DOHH2 (cell line): Measurements from ENCODE around the gene CENPC.
A peak's percentile ranks its signal among the peaks of the same experiment; 100 is the strongest.

Experiments used
- H3F3A ChIP-seq: fragments of 200-600 bp; sonication (generic), shearing (Covaris generic); 2 replicates; pipeline ENCODE4 v1.6.0; 2016; ENCODE audit warnings: antibody characterized with exemption, mild to moderate bottlenecking; ENCODE audit not compliant: control insufficient read depth, insufficient read depth
- H3K27ac ChIP-seq: fragments of 200-600 bp; sonication (generic); 2 replicates; pipeline ENCODE4 v1.5.1; 2014; ENCODE audit warnings: low read depth, mild to moderate bottlenecking, low read length, moderate library complexity
- H3K27me3 ChIP-seq: fragments of 200-600 bp; sonication (generic); 2 replicates; pipeline ENCODE4 v1.6.1; 2014; ENCODE audit warnings: mild to moderate bottlenecking, low read length, mixed read lengths; ENCODE audit not compliant: control insufficient read depth
- H3K36me3 ChIP-seq: fragments of 200-600 bp; sonication (generic); 2 replicates; pipeline ENCODE4 v1.6.1; 2014; ENCODE audit warnings: mild to moderate bottlenecking, low read length, moderate library complexity, mixed read lengths; ENCODE audit not compliant: control insufficient read depth
- H3K4me1 ChIP-seq: fragments of 200-600 bp; sonication (generic); 2 replicates; pipeline ENCODE4 v1.6.1; 2014; ENCODE audit warnings: mild to moderate bottlenecking, low read length, mixed read lengths; ENCODE audit not compliant: control insufficient read depth
- H3K4me2 ChIP-seq: fragments of 200-600 bp; sonication (generic); 2 replicates; pipeline ENCODE4 v1.6.0; 2014; ENCODE audit warnings: mild to moderate bottlenecking, low read length, moderate library complexity
- H3K4me3 ChIP-seq: fragments of 200-600 bp; sonication (generic); 2 replicates; pipeline ENCODE4 v1.5.1; 2014; ENCODE audit warnings: mild to moderate bottlenecking, low read length, mixed read lengths
- H3K79me2 ChIP-seq: fragments of 200-600 bp; sonication (generic); 2 replicates; pipeline ENCODE4 v1.6.1; 2014; ENCODE audit warnings: mild to moderate bottlenecking, low read length, mixed read lengths; ENCODE audit not compliant: control insufficient read depth
- H3K9me2 ChIP-seq: fragments of 200-600 bp; sonication (generic); replicated peaks from 2 replicates; pipeline ENCODE4 v1.6.1; 2014; ENCODE audit warnings: mild to moderate bottlenecking, low read length, mixed read lengths; ENCODE audit not compliant: control insufficient read depth
- H3K9me3 ChIP-seq: fragments of 200-600 bp; sonication (generic); 2 replicates; pipeline ENCODE4 v1.6.1; 2014; ENCODE audit warnings: antibody characterized with exemption, low read length, mixed read lengths; ENCODE audit not compliant: control insufficient read depth, insufficient read depth
- H4K20me1 ChIP-seq: fragments of 200-600 bp; sonication (generic); 2 replicates; pipeline ENCODE4 v1.6.0; 2014; ENCODE audit warnings: low read depth, mild to moderate bottlenecking, antibody characterized with exemption, low read length, moderate library complexity; ENCODE audit not compliant: control insufficient read depth, insufficient read depth
- EZH2phosphoT487 ChIP-seq: fragments of 200-600 bp; sonication (generic); IDR thresholded peaks from 2 replicates; pipeline ENCODE4 v1.6.1; 2017; ENCODE audit warnings: borderline replicate concordance, mild to moderate bottlenecking, antibody characterized with exemption, low read length, moderate library complexity, mixed read lengths
- TF ChIP-seq, protein P1 (sequence below): fragments of 200-600 bp; sonication (generic); IDR thresholded peaks from one replicate; pipeline ENCODE4 v1.5.1; 2014; ENCODE audit warnings: antibody characterized with exemption, mild to moderate bottlenecking, low read depth, low read length; ENCODE audit not compliant: poor library complexity, severe bottlenecking

Gene CENPC, protein sequence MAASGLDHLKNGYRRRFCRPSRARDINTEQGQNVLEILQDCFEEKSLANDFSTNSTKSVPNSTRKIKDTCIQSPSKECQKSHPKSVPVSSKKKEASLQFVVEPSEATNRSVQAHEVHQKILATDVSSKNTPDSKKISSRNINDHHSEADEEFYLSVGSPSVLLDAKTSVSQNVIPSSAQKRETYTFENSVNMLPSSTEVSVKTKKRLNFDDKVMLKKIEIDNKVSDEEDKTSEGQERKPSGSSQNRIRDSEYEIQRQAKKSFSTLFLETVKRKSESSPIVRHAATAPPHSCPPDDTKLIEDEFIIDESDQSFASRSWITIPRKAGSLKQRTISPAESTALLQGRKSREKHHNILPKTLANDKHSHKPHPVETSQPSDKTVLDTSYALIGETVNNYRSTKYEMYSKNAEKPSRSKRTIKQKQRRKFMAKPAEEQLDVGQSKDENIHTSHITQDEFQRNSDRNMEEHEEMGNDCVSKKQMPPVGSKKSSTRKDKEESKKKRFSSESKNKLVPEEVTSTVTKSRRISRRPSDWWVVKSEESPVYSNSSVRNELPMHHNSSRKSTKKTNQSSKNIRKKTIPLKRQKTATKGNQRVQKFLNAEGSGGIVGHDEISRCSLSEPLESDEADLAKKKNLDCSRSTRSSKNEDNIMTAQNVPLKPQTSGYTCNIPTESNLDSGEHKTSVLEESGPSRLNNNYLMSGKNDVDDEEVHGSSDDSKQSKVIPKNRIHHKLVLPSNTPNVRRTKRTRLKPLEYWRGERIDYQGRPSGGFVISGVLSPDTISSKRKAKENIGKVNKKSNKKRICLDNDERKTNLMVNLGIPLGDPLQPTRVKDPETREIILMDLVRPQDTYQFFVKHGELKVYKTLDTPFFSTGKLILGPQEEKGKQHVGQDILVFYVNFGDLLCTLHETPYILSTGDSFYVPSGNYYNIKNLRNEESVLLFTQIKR

DNA sequence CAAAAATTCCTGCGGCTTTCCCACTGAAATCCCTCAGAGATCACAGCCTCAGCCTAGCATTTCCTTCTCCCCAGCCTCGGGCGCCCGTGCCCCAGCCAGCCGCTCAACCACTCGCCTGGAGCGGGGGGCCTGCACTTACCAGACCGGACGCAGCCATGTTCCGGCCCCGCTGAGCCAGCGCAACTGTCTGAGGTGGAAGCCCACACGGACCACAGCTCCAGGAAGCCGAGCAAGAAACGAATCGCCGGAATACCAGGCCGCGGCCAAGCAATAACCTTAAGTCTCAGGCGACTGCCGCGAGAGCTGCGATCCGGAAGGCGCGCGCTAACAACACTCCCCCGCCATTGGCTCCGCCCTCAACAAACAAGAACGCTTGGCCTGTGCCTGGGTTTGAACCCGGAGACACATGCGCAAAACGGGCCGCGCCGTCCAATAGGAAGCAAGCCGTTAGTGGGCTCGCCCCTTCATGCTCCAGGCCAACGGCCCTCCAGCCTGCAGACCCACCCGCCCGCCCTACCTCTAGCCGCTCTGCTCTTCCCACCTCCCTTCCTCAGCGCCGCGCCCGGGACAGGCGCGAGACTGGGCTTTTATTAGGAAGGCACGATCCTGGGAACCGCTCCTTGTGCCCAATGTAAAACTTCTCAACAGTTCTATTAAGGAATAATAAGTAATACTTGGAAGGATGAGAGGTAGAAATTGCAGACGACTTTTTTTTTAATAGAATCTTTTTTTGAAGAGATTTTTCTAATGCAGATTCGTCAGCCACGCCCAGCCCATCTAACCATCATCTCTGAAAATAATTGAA, at the start of gene CENPC:
Gene CENPC (minus strand): TSS at position 305 of the 805 bp plus-strand sequence. CDS start 148 bp downstream, at position 157.
- TF ChIP-seq, protein P1, sequence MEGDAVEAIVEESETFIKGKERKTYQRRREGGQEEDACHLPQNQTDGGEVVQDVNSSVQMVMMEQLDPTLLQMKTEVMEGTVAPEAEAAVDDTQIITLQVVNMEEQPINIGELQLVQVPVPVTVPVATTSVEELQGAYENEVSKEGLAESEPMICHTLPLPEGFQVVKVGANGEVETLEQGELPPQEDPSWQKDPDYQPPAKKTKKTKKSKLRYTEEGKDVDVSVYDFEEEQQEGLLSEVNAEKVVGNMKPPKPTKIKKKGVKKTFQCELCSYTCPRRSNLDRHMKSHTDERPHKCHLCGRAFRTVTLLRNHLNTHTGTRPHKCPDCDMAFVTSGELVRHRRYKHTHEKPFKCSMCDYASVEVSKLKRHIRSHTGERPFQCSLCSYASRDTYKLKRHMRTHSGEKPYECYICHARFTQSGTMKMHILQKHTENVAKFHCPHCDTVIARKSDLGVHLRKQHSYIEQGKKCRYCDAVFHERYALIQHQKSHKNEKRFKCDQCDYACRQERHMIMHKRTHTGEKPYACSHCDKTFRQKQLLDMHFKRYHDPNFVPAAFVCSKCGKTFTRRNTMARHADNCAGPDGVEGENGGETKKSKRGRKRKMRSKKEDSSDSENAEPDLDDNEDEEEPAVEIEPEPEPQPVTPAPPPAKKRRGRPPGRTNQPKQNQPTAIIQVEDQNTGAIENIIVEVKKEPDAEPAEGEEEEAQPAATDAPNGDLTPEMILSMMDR, result no peak
- TF ChIP-seq EZH2phosphoT487, result no peak
- Histone ChIP-seq H3K9me2 (no peaks in the 10 kb centered on the region), H3K4me2 (peak within 1 kb of the TSS; percentile 85), H3F3A (peaks cover 22% of the 10 kb centered on the region), H3K36me3 (peaks cover 47% of the 10 kb centered on the region), H3K27me3 (no peaks in the 10 kb centered on the region), H3K4me3 (peak within 1 kb of the TSS; percentile 90), H3K9me3 (no peaks in the 10 kb centered on the region), H3K27ac (peak within 1 kb of the TSS; percentile 85), H4K20me1 (0 out of 2 replicates have a peak, but pooled peaks cover 5% of the 10 kb centered on the region), H3K79me2 (peaks cover 51% of the 10 kb centered on the region), H3K4me1 (peaks cover 63% of the 10 kb centered on the region)

DNA sequence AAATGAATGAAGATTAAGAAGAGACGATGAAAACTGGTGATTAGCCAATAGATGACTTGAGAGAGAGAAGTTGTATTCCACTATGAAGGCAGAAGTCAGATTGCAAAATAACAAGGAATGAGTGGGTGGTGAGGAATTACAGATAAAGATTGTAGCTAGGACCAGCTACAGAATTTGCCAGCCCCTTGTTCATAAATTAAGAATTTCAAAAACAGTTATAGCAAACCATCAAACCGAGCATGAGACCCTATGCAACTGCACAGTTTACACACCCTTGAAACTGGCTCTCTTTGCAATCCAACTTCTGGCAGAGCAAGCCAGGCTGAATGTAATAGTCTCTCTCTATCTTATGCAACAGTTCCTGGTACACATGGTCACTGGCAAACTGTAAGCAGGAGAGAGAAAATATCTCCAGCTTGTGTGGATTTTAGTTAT, 48.5 kb upstream of the CENPC start:
- Histone ChIP-seq H3K36me3 (peaks cover 100% of the 10 kb centered on the region), H3K9me3 (no peaks in the 10 kb centered on the region), H3K4me2 (no peak overlapping the region), H4K20me1 (no peaks in the 10 kb centered on the region), H3K79me2 (peaks cover 27% of the 10 kb centered on the region), H3F3A (no peaks in the 10 kb centered on the region), H3K4me1 (no peaks in the 10 kb centered on the region), H3K9me2 (no peaks in the 10 kb centered on the region), H3K27ac (no peak overlapping the region), H3K27me3 (no peaks in the 10 kb centered on the region), H3K4me3 (no peak overlapping the region)
- no peak for TF ChIP-seq EZH2phosphoT487
- TF ChIP-seq, protein P1, result no peak

DNA sequence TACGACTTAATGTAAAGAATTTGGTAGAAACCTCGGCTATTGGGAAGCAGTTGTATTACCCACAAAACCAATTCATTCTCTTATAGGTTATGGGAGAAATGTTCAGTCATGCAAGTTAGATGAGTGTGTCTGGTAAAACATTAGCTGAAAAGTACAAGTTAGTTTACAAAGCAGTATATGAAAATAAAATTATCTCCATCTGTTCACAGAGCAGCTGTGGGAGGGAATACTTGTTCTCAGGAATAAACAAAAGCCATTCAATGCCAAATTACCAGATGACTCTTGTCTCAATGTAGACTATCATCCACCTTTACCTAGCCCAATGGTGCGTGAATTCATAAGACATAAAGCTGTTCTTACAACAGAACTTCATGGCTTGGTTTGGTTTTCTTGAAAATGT, 41.9 kb upstream of the CENPC start:
- no peaks in the 10 kb centered on the region for H3K27me3 ChIP-seq
- no peaks in the 10 kb centered on the region for H4K20me1 ChIP-seq
- no peaks in the 10 kb centered on the region for H3K4me1 ChIP-seq
- no peak for TF ChIP-seq EZH2phosphoT487
- TF ChIP-seq, protein P1, result no peak
- H3K9me2 ChIP-seq, result no peaks in the 10 kb centered on the region
- no peak overlapping the region for H3K27ac ChIP-seq
- H3K4me2 ChIP-seq, result no peak overlapping the region
- peaks cover 95% of the 10 kb centered on the region for H3K36me3 ChIP-seq
- no peaks in the 10 kb centered on the region for H3K9me3 ChIP-seq
- H3F3A ChIP-seq, result no peaks in the 10 kb centered on the region; the same call in 1 of the 2 replicates
- no peaks in the 10 kb centered on the region for H3K79me2 ChIP-seq
- H3K4me3 ChIP-seq, result no peak overlapping the region
